ENCODE data around the gene AKAP13.

DNA sequence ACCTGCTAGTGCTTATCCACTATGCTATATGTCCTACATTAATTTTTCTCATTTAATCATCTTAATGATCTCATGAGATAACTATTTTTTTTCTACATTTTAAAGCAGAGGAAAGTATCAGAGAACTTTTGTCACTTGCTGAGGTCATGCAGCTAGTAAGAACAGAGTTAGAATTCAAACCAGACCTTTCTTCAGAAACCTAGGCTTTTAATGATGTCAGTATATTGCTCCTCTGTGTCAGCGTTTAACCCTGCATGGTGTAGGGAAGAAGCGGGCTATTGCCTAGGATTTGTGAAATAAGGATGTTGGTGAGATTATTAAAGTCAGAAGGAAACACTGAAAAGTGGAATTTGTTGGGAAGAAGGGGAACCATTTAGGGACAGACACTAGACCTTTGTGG lies 121.2 kb downstream of the AKAP13 start:
- no peak for TF ChIP-seq EZH2 (IDR thresholded peaks at IDR 0.05; ENCODE audit: borderline replicate concordance, insufficient read depth, low read depth, low read length, poor library complexity, severe bottlenecking)
- TF ChIP-seq, protein P1, sequence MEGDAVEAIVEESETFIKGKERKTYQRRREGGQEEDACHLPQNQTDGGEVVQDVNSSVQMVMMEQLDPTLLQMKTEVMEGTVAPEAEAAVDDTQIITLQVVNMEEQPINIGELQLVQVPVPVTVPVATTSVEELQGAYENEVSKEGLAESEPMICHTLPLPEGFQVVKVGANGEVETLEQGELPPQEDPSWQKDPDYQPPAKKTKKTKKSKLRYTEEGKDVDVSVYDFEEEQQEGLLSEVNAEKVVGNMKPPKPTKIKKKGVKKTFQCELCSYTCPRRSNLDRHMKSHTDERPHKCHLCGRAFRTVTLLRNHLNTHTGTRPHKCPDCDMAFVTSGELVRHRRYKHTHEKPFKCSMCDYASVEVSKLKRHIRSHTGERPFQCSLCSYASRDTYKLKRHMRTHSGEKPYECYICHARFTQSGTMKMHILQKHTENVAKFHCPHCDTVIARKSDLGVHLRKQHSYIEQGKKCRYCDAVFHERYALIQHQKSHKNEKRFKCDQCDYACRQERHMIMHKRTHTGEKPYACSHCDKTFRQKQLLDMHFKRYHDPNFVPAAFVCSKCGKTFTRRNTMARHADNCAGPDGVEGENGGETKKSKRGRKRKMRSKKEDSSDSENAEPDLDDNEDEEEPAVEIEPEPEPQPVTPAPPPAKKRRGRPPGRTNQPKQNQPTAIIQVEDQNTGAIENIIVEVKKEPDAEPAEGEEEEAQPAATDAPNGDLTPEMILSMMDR (IDR thresholded peaks at IDR 0.05), result no peak

Data from B cell (primary cell).